Caco-2 (cell line): ENCODE measurements around the gene SPOCK2. TPM values are rescaled to one million over a fixed set of nuclear protein-coding genes. Genes with fewer than 3 reads are reported as not detected.

Source experiments
- BruUV-seq: library from RNA; stranded (reverse); fragments of 400-500 nt; replicated peaks from 2 replicates; lab custom pipeline; 2021; lab: Mats Ljungman, UMichigan
- CTCF ChIA-PET: fragments of 300-600 bp; sonication (Branson Sonifier 250); formaldehyde crosslinking; loops from one replicate; lab custom pipeline; 2022; ENCODE audit warnings: antibody characterized with exemption; lab: Charles Lee
- POLR2A ChIA-PET: fragments of 300-600 bp; sonication (Branson Sonifier 250); formaldehyde crosslinking; loops from one replicate; lab custom pipeline; 2022; ENCODE audit warnings: antibody characterized with exemption; lab: Charles Lee
- DNase-seq, 2 experiments: peaks; one replicate each; pipeline versions ENCODE4 v3.0.0 to v3.0.0-alpha.2; 2020 to 2022
- H3K27me3 ChIP-seq: replicated peaks from 2 replicates; pipeline ENCODE4 v1.6.0; 2011; ENCODE audit warnings: low read length; ENCODE audit not compliant: control insufficient read depth, insufficient read depth
- H3K36me3 ChIP-seq: 2 replicates; pipeline ENCODE4 v1.5.1; 2011; ENCODE audit warnings: low read length; ENCODE audit not compliant: control insufficient read depth, insufficient read depth
- H3K4me1 ChIP-seq: fragments of 250-450 bp; sonication (Bioruptor Pico); 2 replicates; pipeline ENCODE4 v1.5.1; 2020; ENCODE audit warnings: mild to moderate bottlenecking
- H3K4me3 ChIP-seq: 2 replicates; pipeline ENCODE4 v1.5.1; 2011; ENCODE audit warnings: low read depth, mild to moderate bottlenecking, control low read depth, low read length
- H3K9me3 ChIP-seq: fragments of 250-450 bp; sonication (Bioruptor Pico); 2 replicates; pipeline ENCODE4 v1.5.1; 2020; ENCODE audit warnings: mild to moderate bottlenecking, moderate library complexity
- H3K27ac Mint-ChIP-seq: one replicate; pipeline ENCODE4 v1.8.0; 2022; ENCODE audit warnings: mixed read lengths; ENCODE audit not compliant: unreplicated experiment
- H3K27me3 Mint-ChIP-seq: one replicate; pipeline ENCODE4 v1.8.0; 2022; ENCODE audit warnings: mixed read lengths; ENCODE audit not compliant: insufficient read depth, unreplicated experiment
- H3K36me3 Mint-ChIP-seq: one replicate; pipeline ENCODE4 v1.8.0; 2022; ENCODE audit warnings: mild to moderate bottlenecking, mixed read lengths; ENCODE audit not compliant: insufficient read depth, unreplicated experiment
- H3K4me1 Mint-ChIP-seq: one replicate; pipeline ENCODE4 v1.8.0; 2022; ENCODE audit warnings: low read depth, mixed read lengths; ENCODE audit not compliant: unreplicated experiment
- H3K4me3 Mint-ChIP-seq: one replicate; pipeline ENCODE4 v1.8.0; 2022; ENCODE audit warnings: mild to moderate bottlenecking, moderate library complexity, mixed read lengths; ENCODE audit not compliant: unreplicated experiment
- H3K9me3 Mint-ChIP-seq: one replicate; pipeline ENCODE4 v1.8.0; 2022; ENCODE audit warnings: mixed read lengths; ENCODE audit not compliant: unreplicated experiment
- CTCF ChIP-seq, 2 experiments: fragments of 200-600 bp in 1 of 2; IDR thresholded peaks; 1 replicate in 1 of 2; 2 replicates in 1 of 2; pipeline versions ENCODE4 v1.5.1 to v1.8.0; 2011 to 2022; ENCODE audit warnings: antibody characterized with exemption in 1 of 2, control low read depth in 1 of 2, inconsistent platforms in 1 of 2, low read depth in 1 of 2, low read length in 1 of 2, mild to moderate bottlenecking in 1 of 2, moderate library complexity in 1 of 2; ENCODE audit not compliant: insufficient read depth in 1 of 2, severe bottlenecking in 1 of 2, unreplicated experiment in 1 of 2
- intact Hi-C: fragments of 100-400 bp; cut with micrococcal nuclease; formaldehyde crosslinking; loops from one replicate; pipeline ENCODE4 v1.10.0; 2022; ENCODE audit not compliant: unreplicated experiment
- total RNA-seq: library from RNA; stranded (reverse); gene quantifications from 2 replicates; pipeline ENCODE4 v1.2.3, GENCODE V29; 2022

SPOCK2 gene
- total RNA-seq, 1 experiment from 2014 or later, result 1.6 TPM

GRCh38 chr10:72067463-72068125 is 20.8 kb downstream of the SPOCK2 start:
- no peak overlapping the region for H3K27ac Mint-ChIP-seq
- 0 out of 2 replicates have a peak, but pooled peaks cover 3% of the 10 kb centered on the region for H3K4me1 ChIP-seq
- H3K27me3 ChIP-seq, result no peaks in the 10 kb centered on the region
- H3K4me3 ChIP-seq, result no peak overlapping the region
- no peaks in the 10 kb centered on the region for H3K36me3 ChIP-seq
- ChIA-PET CTCF (interaction anchor here (0.6 to 1.7 kb wide), 2 partner anchors 19 to 215 kb away, joined by 4 to 7 read pairs; no protein-coding TSS in a partner anchor), POLR2A (no interaction called here)
- H3K4me3 Mint-ChIP-seq, result no peak overlapping the region
- H3K27me3 Mint-ChIP-seq, result no peaks in the 10 kb centered on the region
- no peaks in the 10 kb centered on the region for H3K9me3 ChIP-seq
- peaks cover 4% of the 10 kb centered on the region for H3K36me3 Mint-ChIP-seq
- H3K9me3 Mint-ChIP-seq, result no peaks in the 10 kb centered on the region
- H3K4me1 Mint-ChIP-seq, result peaks cover 6% of the 10 kb centered on the region
- TF ChIP-seq CTCF (IDR thresholded peaks at IDR 0.05; ENCODE audit: insufficient read depth in 1 of 2, low read depth in 1 of 2, low read length in 1 of 2, severe bottlenecking in 1 of 2, unreplicated experiment in 1 of 2), result no peak
- BruUV-seq, result no TSS peak
- DNase-seq, result no peak
- intact Hi-C loops, result no loop called here

- Mint-ChIP-seq H3K36me3 (peaks cover 6% of the 10 kb centered on the region), H3K4me1 (peaks cover 6% of the 10 kb centered on the region), H3K9me3 (no peaks in the 10 kb centered on the region), H3K27me3 (no peaks in the 10 kb centered on the region), H3K27ac (no peak overlapping the region), H3K4me3 (no peak overlapping the region)
- ChIA-PET CTCF (interaction anchor here (0.6 kb wide), 1 partner anchor 216 kb away, joined by 7 read pairs; no protein-coding TSS in a partner anchor), POLR2A (no interaction called here)
- no peak for TF ChIP-seq CTCF (IDR thresholded peaks at IDR 0.05; ENCODE audit: insufficient read depth in 1 of 2, low read depth in 1 of 2, low read length in 1 of 2, severe bottlenecking in 1 of 2, unreplicated experiment in 1 of 2)
- Histone ChIP-seq H3K36me3 (no peaks in the 10 kb centered on the region), H3K9me3 (no peaks in the 10 kb centered on the region), H3K4me3 (no peak overlapping the region), H3K27me3 (no peaks in the 10 kb centered on the region), H3K4me1 (0 out of 2 replicates have a peak, but pooled peaks cover 3% of the 10 kb centered on the region)
- no TSS peak for BruUV-seq
- no peak for DNase-seq
- intact Hi-C loops, result no loop called here
Observed at GRCh38 chr10:72066318-72067284, 21.8 kb downstream of the SPOCK2 start.

GRCh38 chr10:72065439-72066025 is 22.8 kb downstream of the SPOCK2 start:
- 0 out of 2 replicates have a peak, but pooled peaks cover 3% of the 10 kb centered on the region for H3K4me1 ChIP-seq
- no peaks in the 10 kb centered on the region for H3K9me3 ChIP-seq
- intact Hi-C loops, result no loop called here
- H3K4me3 ChIP-seq, result no peak overlapping the region
- Mint-ChIP-seq H3K9me3 (no peaks in the 10 kb centered on the region), H3K36me3 (peaks cover 6% of the 10 kb centered on the region), H3K4me3 (no peak overlapping the region), H3K27me3 (no peaks in the 10 kb centered on the region), H3K4me1 (peaks cover 6% of the 10 kb centered on the region), H3K27ac (no peak overlapping the region)
- ChIA-PET CTCF (interaction anchor here (1.1 kb wide), 1 partner anchor 17 kb away, joined by 5 read pairs; no protein-coding TSS in a partner anchor), POLR2A (no interaction called here)
- H3K36me3 ChIP-seq, result no peaks in the 10 kb centered on the region
- BruUV-seq, result no TSS peak
- no peak for TF ChIP-seq CTCF (IDR thresholded peaks at IDR 0.05; ENCODE audit: insufficient read depth in 1 of 2, low read depth in 1 of 2, low read length in 1 of 2, severe bottlenecking in 1 of 2, unreplicated experiment in 1 of 2)
- no peaks in the 10 kb centered on the region for H3K27me3 ChIP-seq
- no peak for DNase-seq
